HTERT RPE-1 (cell line): ENCODE results near the gene THBS1.

Experiments
- in situ Hi-C: fragments of 300-500 bp; cut with MboI; formaldehyde crosslinking; loops from 4 replicates; pipeline ENCODE4 v1.14.3; 2020; ENCODE audit warnings: low sequenced_read_pairs

THBS1 gene

DNA sequence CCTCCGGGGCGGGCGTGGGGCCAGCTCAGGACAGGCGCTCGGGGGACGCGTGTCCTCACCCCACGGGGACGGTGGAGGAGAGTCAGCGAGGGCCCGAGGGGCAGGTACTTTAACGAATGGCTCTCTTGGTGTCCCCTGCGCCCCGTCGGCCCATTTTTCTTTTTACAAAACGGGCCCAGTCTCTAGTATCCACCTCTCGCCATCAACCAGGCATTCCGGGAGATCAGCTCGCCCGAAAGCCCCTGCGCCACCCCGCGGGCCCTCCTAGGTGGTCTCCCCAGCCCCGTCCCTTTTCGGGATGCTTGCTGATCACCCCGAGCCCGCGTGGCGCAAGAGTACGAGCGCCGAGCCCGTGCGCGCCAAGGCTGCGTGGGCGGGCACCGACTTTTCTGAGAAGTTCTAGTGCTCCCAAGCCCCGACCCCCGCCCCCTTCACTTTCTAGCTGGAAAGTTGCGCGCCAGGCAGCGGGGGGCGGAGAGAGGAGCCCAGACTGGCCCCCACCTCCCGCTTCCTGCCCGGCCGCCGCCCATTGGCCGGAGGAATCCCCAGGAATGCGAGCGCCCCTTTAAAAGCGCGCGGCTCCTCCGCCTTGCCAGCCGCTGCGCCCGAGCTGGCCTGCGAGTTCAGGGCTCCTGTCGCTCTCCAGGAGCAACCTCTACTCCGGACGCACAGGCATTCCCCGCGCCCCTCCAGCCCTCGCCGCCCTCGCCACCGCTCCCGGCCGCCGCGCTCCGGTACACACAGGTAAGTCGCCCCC lies at the start of gene THBS1:
Gene THBS1 (plus strand): TSS at position 595 of the 757 bp plus-strand sequence. CDS start 779 bp downstream, outside the sequence.
- in situ Hi-C loops, result no loop called here

DNA sequence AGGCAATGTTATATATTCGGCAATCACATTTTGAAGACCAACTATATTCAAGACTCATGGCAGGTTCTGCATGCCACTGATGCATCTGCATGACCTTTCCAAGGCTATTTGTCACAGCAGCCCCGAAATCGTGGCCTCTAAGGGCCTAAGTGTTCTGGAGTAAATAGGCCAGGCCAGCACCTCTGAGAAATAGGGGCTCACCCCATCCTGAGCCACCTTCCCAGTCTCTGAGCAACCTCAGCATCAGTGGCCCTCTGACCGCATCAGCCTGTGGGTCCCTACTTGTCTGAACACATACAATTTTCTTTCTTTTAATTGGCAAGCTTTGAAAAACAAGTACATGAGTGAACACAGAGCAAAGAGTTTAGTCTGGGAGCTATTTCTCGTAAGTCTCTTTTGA lies 45.9 kb upstream of the THBS1 start:
- in situ Hi-C loops, result no loop called here

DNA sequence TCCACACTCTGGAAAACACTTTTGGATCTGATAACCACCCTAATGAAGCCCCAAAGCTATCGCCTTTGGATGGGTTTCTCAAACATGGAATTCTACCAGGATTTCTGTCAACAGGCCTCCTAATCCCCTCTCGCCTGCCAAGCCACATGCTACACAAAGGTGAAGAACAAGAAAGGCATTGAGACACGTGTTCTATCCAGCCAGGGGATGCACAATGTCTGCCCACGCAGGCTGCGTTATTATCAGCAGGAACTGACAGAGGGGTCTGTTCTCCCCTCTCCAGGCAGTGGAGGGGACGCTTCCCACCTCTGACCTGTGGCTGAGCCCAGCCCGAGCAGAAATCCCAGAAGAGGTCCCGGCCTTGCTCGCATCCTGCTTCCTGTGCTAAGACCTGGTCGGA lies 45.4 kb upstream of the THBS1 start:
- in situ Hi-C loops, result no loop called here

DNA sequence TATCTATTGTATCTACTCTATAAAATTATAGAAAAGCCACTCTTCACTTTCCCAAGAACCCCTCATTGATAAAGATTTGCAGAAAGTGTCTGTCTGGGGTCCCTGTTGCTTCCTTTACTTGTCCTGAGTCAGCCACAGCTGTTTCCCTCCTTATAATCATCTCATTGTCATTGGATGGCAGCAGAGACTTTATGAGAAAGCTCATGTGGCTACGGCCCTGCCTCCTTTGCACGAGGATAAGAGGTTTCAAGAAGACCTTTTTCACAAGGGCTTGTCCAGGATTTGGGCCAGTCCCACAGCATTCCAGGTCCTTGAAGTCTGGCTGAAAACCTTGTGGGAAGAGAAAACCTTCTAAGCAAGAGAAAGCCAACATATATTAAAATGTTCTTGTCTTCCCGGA lies 41.9 kb upstream of the THBS1 start:
- in situ Hi-C loops, result no loop called here

DNA sequence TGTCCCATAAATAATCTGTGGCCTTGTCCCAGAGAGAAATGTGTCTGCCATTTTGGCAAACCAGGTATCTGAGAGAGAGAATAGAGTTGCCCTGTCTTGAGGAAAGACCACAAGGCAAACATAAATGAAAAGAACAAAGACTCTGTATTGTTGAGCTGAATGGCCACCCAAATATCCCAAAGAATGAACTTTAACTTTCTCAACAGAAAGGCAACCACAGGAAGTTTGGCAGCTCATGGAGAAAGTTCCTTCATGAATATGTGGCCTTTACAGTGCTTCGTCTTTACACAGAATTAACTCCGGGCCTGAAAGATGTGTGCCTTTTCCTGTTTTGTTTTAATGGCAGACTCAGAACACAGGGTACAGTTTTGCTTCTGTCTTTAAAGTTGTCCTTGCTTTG lies 41.4 kb upstream of the THBS1 start:
- in situ Hi-C loops, result no loop called here

DNA sequence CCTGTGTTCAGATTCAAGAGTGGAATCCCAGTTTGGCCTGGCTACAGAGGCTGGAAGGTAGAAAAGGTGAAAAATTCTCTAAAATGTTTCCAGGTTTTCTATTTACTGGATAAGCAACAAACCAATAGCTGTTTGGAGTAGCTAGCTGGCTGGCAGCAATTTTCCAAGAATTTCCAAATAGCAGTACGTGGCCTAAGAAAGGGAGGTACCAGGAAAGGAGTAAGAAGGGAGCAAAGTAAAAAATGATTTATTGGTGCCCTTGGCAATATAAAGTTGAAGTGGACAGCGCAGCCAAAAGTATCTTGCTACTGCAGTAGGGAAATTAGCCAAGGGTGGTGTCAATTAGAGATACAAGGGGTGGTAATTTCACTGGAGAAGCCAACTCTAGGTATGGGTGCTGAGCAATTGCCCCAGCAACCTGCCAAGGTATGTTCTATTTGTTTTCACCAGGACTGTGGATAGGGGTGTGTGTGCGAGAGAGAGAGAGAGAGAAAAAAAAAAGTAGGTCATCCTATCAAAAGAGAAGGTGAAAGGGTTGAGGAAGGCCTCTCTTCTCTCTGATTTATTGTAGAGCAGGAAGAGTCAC lies 40.8 kb upstream of the THBS1 start:
- in situ Hi-C loops, result no loop called here

DNA sequence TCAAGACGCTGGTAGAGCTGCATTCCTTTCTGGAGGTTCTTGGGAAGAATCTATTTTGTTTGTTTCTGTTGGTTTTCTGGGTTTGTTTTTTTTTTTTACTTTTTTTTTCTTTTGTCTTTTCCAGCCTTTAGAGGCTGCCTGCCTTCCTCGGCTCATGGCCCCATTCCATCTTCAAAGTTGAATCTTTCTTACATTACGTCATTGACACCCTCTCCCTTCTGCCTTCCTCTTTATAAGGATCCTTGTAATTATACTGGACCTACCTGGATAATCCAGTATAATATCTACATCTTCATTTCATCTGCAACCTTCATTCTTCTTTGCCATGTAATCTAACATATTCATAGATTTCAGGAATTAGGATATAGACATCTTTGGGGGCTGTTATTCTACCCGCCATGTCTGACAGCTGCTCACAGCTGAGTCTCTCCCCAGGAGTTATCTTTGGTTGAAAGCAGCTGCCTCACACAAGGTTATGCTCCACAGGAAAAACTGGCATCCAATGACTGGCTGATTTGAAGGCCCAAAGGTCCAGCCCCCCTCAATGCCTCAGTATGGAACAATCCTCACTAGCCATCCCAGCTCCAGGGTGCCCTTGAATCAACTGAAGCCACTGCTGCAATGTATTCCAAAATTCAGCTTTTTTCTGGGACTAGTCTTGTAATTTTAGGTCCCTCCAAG lies 38.4 kb upstream of the THBS1 start:
- in situ Hi-C loops, result no loop called here

DNA sequence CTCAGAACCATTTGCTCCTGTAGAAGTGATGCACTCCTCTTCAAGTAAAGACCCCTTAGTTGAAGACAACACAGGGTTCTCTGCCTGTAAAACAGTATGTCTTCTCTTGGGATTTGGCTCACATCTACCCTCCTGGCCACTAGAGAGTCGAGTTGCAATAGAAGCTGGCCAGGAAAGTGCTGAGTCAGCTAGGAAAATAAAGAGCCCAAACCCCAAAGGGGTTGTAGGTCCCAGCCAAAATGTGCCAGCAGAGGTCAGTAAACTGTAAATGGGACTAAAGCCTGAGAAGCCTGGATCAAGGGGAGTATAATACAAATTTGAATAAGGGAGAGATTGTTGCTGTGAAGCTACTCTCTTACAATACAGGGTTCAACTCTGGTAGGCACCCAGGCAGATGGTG lies 37.2 kb upstream of the THBS1 start:
- in situ Hi-C loops, result no loop called here

DNA sequence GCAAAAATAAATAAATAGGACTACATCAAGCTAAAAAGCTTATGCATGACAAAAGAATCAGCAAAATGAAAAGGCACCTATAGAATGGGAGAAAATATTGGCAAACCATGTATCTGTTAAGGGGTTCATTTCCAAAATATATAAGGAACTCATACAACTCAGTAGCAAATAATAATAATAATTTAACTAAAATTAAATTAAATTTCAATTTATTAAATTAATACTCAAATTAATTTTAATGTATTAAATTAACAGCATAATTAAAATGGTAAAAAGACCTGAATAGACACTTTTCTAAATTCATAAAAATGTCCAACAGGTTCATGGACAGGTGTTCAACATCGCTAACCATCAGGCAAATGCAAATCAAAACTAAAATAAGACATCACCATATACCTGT lies 34.0 kb upstream of the THBS1 start:
- in situ Hi-C loops, result no loop called here

DNA sequence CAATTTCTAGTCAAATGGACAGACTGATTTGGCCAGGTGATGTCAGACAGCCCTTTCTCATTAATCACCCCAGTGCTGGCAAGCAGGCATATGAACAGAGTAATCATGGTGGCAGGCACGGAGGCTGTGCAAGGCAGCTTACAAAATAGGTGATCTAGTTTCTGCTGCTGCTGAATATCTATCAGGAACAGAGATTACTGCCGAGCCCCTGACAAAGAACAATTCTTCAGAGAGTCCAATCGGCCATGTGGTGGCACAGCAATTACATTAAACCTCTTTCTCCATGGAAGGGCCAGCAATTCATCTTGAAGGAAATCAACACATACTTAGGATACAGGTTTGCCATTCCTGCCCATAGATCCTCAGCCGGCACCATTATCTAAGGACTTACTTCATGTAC lies 32.3 kb upstream of the THBS1 start:
- in situ Hi-C loops, result no loop called here

DNA sequence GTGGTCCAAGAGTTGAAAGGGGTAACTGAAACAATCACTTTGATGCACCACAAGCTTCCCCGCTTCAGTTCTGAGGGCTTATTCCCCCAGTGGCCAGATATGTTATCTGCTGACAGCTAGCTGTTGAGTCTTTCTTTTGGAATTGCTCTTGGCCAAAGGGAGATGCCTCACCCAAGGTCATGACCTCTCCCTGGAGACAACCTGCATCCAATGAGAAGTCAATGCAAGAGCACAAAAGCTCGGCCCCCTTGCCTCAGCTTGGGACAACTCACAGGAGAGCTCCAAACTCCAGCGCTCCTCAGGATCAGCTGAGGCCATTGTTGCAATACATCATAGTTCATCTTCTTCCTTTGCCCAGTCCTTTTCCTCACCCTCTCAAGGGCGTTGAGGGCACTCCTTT lies 31.0 kb upstream of the THBS1 start:
- in situ Hi-C loops, result no loop called here

DNA sequence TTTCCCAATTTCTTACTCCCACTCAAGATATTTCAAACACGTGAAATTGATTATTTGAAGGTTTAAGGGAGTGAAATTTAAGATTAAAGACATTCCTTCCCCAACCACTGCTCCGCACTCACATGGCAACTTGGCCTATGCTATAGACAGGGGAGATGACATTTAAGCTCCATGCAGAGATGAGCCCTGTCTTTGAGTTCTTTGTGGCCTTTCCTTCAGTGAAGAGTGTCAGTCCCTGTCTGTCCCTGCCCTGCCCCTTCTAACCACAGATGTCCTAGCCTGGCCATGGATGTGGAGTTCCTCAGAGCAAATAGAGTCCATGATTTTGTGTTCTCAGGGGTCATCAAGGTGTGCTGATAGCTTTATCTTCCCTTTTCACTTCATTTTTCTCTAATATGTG lies 29.4 kb upstream of the THBS1 start:
- in situ Hi-C loops, result no loop called here

DNA sequence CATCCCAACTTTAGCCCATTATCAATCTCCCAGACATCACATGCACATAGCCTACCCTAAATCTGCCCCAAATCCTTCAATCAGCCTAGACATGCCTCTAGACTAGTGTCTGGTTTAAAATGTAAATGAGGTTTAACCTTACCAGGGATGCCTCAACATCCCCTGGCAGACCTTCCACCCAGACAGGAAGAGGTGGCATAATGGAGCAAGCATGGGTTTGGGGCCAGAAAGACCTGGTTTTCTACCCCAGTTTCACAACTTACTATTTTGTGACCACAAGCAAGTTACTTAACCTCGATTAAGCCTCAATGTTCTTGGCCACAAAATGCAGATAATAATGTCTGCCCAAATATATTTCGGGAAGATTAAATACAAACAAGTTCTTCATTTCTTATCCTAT lies 28.3 kb upstream of the THBS1 start:
- in situ Hi-C loops, result no loop called here

DNA sequence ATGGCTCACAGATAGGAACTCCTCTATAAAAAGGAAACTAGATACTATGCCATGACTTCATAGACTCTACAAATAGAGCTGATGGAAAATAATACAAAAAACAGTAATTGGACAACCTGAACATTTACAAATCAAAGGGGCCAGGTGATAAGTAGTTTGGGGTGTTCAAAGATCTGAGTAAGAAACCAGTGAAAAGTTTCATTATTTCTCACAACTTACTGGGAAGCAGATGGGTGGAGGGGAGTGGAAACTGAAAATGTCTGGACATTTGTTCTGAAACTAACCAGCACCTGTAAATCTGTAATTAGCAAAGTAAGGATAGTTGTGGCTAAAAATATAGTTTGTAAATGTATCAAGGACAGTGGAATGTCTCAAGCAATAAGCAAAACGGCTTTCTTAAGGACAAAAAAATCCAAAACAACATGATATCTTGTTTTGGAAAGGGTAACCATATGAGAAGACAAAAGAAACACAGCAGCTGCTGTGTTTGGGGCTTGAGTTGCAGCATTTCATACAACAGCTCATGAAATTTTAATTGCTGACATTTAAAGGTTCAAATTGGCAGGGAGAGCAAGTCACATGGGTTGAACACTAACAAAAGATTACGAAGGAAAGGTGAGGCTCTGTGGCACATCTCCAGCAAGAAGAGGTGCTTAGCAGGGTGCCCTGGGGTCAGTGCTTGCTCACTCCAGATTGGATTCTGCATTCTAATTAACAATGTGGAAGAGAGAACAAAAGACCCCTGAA lies 26.8 kb upstream of the THBS1 start:
- in situ Hi-C loops, result no loop called here

DNA sequence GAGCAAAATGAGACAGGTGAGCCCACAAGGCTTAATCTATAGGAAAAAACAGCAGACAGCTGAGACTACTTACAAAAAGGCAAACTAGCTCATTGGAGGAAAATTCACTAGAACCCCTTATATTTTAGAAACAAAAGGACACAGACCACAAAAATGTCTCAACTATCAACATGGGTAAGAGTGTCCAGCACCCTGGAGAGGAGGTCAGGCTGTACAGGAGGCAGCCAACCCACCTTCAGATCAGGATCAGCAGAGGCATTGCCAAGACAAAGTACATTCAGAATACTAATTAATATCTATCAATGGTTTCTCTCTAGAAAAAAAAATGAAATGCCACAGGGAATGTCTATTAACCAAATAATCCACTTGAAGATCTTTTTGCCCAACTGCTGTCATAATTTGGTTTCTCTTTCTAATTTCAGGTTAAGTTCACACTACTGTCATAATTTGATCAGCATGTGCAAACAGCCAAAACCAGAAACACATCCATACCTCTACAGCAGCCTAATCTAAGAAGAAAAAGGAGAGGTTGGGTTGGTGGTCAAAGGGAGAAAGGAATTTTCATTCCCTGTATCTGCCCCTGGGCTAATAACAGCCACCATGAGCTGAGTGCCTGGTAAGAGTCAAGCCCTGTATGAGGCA lies 26.0 kb upstream of the THBS1 start:
- in situ Hi-C loops, result no loop called here

DNA sequence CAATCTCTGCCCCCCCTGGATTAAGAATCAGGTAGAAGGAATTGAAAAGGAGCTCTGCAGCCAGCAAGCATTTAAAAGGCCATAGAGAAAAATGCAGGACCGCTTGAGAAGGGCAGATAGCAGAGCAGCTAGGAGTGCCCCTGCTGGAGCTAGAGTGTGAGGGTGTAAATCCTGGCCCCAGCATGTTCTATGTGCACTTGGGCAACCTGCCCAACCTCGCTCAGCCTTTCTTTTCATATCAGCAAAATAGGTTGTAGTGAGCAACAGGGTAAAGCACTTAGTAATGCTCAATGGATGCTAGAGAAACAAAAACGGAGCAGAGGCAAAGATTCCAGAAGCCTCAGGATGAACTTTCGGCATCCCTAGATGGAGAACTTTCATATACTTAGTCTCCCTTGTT lies 25.0 kb upstream of the THBS1 start:
- in situ Hi-C loops, result no loop called here

DNA sequence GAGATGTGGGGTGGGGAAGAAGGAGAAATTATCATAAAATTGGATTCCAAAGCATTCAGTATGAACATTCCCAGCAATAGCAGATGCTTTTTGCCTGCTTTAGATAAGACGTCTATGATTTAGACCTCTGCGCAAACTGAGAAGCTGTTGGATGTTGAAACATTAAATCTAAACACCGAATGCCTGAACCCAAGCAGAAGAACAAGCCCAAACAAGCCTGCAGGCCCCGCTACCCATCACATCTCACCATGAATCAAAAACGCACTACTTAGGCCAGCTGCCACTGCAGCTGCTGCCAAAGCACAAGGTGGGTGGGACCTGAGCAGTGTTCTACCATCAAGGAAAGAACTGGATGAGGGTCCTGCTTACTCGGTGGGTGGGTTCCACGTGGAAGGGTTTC lies 24.4 kb upstream of the THBS1 start:
- in situ Hi-C loops, result no loop called here

DNA sequence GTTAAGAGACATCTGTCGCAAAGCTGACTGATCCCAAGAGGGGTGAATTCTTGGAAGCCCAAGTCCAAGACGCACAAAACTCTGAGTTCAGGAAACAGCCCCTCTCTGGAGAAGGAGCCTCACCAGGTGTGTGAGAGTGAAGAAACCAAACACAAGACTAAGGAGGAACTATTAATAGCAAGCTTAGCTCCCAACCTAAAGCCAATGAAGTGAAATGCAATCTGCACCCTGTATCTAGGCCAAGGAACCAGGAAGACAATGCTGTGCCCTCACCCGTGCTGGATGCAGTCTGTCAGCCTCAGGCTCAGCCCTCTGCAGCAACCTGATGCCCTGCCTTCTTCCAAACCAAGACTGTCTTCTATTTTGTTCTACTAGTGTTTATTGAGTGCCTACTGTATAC lies 22.5 kb upstream of the THBS1 start:
- in situ Hi-C loops, result no loop called here

DNA sequence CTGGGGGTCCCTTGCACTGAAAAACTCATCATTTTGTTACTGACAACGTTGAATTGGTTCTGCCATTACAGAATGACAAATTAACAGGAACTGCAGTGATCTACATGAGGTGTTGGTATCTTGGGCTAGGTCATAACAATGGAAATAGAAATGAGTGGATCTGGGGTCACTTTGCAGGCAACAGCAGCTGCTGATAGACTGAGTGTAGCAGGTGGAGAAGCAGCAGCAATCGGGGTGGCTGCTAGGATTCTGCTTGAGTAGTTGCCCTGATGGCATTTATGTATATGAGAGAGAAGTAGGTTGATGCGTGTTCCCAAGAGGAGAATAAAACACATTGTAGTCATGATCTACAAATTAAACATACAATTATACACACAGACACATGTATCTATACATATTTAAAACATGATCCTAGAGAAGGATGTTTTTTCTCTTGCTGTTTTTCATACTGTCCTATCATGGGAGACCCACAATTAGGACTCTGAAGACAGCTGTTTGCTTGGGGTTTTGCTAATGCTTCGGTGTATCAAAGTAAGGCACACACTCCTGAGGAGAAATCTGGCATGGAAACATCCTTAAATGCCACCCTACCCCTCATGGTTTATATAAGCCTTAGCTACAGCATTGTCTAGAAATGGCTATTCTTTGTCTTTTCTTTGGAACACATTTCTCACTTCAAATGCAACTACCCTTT lies 15.8 kb upstream of the THBS1 start:
- in situ Hi-C loops, result no loop called here

DNA sequence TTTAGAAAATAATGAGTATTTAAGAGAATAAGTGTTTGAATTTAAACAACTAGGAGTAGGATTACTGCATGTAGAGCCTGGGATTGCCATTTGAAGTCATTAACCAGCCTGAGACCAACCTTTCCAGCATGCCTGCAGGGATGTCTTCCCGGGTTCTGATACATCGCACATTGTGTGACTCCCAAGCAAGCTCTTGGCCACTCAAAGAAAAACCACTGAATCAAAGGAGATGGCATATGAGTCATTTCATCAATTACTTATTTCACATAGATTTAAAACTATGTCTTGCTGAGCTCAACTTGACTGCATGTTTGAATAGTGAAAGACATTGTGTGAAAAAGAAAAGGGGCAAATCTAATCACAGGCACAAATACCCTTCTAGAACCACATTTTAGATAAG lies 15.0 kb upstream of the THBS1 start:
- in situ Hi-C loops, result no loop called here

DNA sequence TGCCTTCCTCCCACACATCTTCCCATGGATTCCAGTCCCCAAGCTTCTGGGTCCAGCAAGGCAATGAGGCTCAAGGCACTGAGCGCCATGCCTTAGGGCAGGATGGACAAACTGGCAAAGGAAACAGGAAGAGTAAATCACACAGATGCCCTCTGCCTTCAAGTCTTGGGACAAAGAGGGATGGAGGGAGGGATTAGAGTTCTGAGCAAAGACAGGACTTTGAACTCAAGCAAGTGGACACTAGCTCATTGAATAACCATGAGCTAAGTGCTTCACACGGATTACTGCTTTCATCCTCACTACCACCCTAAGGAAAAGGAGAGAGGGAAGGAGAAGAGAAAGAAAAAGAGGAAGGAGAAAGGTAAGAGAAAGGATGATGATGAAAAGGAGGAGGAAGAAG lies 7.6 kb upstream of the THBS1 start:
- in situ Hi-C loops, result no loop called here
